ENCODE results near the gene KCNQ1. TPM values are rescaled to one million over a fixed set of nuclear protein-coding genes. Genes with fewer than 3 reads are reported as not detected.

KCNQ1 gene
- total RNA-seq, 4 donors from 2014 or later = 5.6 to 46.8 (median 24.6) TPM

DNA sequence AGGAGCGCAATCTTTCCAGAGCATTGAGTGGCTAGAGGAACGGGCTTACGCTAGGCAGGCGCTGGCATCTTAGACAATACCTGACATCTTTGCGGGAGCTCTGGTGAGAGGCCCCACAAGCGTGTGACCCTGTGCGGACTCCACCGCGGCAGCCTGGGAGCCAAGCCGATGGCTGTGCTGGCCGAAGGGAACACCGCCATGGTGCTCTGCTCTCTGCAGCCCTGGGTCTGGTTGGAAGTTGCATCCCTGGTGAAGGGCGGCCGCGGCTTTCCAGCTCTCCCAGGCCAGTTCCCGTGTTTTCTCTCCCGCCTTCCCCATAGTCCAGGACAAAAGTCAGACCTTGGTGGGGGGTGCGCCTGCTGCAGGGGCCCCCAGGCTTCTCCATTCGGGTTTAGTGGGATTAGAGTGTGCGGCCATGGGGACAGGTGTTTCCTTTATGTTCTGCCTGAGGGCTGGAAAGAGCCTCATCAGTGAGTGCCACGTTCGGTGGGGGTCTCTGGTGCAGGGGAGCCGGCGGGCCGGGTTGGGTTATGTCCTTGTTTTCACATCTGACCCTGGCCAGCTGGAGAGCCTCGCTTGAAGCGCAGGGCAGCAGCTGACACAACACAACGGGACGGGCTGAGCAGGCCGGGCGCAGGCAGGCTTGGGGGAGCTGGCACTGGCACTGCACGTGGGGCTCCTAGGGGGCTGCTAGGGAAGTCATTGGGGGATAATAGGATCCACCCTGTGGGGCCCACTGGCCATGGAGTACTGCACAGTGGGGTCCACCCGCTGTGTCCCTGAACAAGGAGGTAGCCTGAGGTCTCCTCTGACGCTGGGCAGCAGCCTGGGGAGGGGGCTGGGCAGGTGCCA, 94.8 kb downstream of the KCNQ1 start:
- Histone ChIP-seq H3K4me1 (no peaks in the 10 kb centered on the region), H3K4me3 (no peak overlapping the region), H3K9me3 (no peaks in the 10 kb centered on the region), H3K36me3 (no peaks in the 10 kb centered on the region), H3K27me3 (no peaks in the 10 kb centered on the region), H3K27ac (no peak overlapping the region)
- intact Hi-C loops (cut with DNase I; ENCODE audit: low total_unique reads) (no loop called here), in situ Hi-C loops (cut with MboI; ENCODE audit: low pct_ligation_motif_present in 1 of 4, low pct_unique_long_range_greater_than_20kb in 1 of 4, low sequenced_read_pairs in 3 of 4) (loop anchor here in 1 of 4 donors (25.0 kb wide), 1 partner anchor 548 kb away; no protein-coding TSS in a partner anchor)
- WGBS, 2 donors (ENCODE audit: low coverage in 1 of 2) = 90% methylated on average over 34 of the region's 34 CpGs; no CpG with 5 or more reads in 1 of the 2 donors
- DNase-seq = peak; percentile 7
- TF ChIP-seq POLR2AphosphoS5 (IDR thresholded peaks at IDR 0.05) (no peak), POLR2A (IDR thresholded peaks at IDR 0.05) (no peak), EP300 (IDR thresholded peaks at IDR 0.05; ENCODE audit: low read depth) (no peak)
- TF ChIP-seq, protein P1, sequence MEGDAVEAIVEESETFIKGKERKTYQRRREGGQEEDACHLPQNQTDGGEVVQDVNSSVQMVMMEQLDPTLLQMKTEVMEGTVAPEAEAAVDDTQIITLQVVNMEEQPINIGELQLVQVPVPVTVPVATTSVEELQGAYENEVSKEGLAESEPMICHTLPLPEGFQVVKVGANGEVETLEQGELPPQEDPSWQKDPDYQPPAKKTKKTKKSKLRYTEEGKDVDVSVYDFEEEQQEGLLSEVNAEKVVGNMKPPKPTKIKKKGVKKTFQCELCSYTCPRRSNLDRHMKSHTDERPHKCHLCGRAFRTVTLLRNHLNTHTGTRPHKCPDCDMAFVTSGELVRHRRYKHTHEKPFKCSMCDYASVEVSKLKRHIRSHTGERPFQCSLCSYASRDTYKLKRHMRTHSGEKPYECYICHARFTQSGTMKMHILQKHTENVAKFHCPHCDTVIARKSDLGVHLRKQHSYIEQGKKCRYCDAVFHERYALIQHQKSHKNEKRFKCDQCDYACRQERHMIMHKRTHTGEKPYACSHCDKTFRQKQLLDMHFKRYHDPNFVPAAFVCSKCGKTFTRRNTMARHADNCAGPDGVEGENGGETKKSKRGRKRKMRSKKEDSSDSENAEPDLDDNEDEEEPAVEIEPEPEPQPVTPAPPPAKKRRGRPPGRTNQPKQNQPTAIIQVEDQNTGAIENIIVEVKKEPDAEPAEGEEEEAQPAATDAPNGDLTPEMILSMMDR (IDR thresholded peaks at IDR 0.05) = no peak

DNA sequence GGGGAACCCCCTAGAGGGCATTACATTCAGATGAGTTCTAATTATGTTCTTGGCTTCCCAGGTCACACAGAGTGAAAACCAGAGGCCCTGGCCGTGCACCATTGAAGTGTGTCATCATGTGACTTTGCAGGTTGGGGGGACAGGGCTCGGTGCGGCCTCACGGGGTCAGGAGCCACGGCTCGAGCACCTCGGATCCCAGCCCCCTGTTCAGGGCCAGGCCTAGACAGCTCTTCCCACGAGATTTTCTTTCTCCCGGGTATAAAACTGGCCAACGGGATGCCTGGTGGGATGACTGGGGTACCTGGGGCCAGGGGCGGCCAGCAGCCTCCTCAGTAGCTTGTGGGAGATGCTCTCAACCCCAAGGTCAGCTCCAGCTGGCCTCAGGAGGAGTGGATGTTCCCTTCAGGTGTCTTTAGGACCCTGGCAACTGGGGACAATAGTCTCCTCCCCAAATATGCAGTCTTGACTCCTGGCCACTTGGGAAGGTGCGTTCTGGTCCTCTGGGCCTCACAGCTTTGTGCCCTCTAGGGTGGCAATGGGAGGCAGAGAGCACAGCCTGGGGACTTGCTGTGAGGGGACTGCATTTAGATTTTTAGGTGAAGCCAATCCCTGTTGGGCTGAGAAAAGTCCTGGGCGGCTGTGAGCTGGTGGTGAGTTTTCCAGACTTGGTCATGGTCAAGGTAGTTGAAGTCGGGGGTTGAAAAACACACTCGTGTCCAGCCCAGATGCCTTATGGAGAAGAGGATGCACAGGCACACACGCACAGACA, 95.6 kb downstream of the KCNQ1 start:
- WGBS, 2 donors (ENCODE audit: low coverage in 1 of 2) = 85% methylated on average over 16 of the region's 16 CpGs; no CpG with 5 or more reads in 1 of the 2 donors
- in situ Hi-C loops (cut with MboI; ENCODE audit: low pct_ligation_motif_present in 1 of 4, low pct_unique_long_range_greater_than_20kb in 1 of 4, low sequenced_read_pairs in 3 of 4) (loop anchor here in 1 of 4 donors (25.0 kb wide), 1 partner anchor 547 kb away; no protein-coding TSS in a partner anchor), intact Hi-C loops (cut with DNase I; ENCODE audit: low total_unique reads) (no loop called here)
- Histone ChIP-seq H3K9me3 (no peaks in the 10 kb centered on the region), H3K4me1 (no peaks in the 10 kb centered on the region), H3K4me3 (no peak overlapping the region), H3K27me3 (no peaks in the 10 kb centered on the region), H3K36me3 (no peaks in the 10 kb centered on the region), H3K27ac (no peak overlapping the region)
- TF ChIP-seq, protein P1 (IDR thresholded peaks at IDR 0.05) = no peak
- TF ChIP-seq POLR2AphosphoS5 (IDR thresholded peaks at IDR 0.05) (no peak), EP300 (IDR thresholded peaks at IDR 0.05; ENCODE audit: low read depth) (no peak), POLR2A (IDR thresholded peaks at IDR 0.05) (no peak)
- peak; percentile 3 for DNase-seq

GRCh38 chr11:2540992-2541680, 96.3 kb downstream of the KCNQ1 start:
- no peak overlapping the region for H3K4me3 ChIP-seq
- intact Hi-C loops (cut with DNase I; ENCODE audit: low total_unique reads) (no loop called here), in situ Hi-C loops (cut with MboI; ENCODE audit: low pct_ligation_motif_present in 1 of 4, low pct_unique_long_range_greater_than_20kb in 1 of 4, low sequenced_read_pairs in 3 of 4) (loop anchor here in 1 of 4 donors (25.0 kb wide), 1 partner anchor 546 kb away; no protein-coding TSS in a partner anchor)
- no peak overlapping the region for H3K27ac ChIP-seq
- TF ChIP-seq EP300 (IDR thresholded peaks at IDR 0.05; ENCODE audit: low read depth) (no peak), POLR2AphosphoS5 (IDR thresholded peaks at IDR 0.05) (no peak), POLR2A (IDR thresholded peaks at IDR 0.05) (no peak)
- TF ChIP-seq, protein P1 (IDR thresholded peaks at IDR 0.05) = no peak
- H3K9me3 ChIP-seq = no peaks in the 10 kb centered on the region
- peak; percentile 1 for DNase-seq
- H3K27me3 ChIP-seq = no peaks in the 10 kb centered on the region
- WGBS, 2 donors (ENCODE audit: low coverage in 1 of 2) = 87% methylated on average over 27 of the region's 27 CpGs; no CpG with 5 or more reads in 1 of the 2 donors
- H3K36me3 ChIP-seq = no peaks in the 10 kb centered on the region
- H3K4me1 ChIP-seq = no peaks in the 10 kb centered on the region
